ENCODE measurements around the gene LMX1B.

Gene LMX1B

DNA sequence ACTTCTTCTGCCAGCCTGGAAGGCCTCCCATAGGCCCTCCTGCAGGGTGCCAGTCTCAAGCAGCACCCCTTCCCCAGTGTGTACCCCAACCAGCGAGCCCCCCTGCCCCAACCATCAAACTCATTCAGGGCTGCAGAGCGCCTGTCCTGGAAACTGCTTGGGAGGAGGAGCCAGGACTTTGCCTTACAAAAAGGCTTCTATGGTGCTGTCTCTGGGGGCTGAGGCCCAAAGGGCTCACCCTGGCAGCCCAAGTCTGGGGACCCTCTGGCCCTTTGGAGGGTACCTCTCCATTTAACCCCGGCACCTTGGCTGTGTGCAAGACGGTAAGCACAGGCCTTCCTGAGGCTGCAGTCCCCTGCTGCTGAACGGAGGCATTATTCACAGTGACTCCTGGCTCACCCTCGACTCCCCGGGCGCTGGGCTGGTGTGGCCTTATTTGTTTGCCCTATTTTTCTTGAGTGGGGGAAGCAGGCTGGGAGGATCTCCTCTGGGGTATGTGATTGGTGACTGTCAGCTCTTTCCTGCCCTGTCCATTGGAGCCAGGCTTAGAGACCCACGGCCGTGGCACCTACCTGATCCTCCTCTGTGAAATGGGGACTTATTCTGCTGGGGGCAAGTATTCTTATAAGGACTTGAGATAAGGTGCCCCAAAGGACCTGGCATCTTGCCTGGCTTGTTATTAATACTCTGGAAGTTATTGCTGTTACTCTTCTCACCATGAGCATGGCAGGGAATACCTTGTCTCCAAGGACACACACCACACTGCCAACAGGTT, 5.8 kb downstream of the LMX1B start:
- no peak for DNase-seq

- no peak for DNase-seq
Observed at GRCh38 chr9:126620478-126620877, 6.8 kb downstream of the LMX1B start.

DNA sequence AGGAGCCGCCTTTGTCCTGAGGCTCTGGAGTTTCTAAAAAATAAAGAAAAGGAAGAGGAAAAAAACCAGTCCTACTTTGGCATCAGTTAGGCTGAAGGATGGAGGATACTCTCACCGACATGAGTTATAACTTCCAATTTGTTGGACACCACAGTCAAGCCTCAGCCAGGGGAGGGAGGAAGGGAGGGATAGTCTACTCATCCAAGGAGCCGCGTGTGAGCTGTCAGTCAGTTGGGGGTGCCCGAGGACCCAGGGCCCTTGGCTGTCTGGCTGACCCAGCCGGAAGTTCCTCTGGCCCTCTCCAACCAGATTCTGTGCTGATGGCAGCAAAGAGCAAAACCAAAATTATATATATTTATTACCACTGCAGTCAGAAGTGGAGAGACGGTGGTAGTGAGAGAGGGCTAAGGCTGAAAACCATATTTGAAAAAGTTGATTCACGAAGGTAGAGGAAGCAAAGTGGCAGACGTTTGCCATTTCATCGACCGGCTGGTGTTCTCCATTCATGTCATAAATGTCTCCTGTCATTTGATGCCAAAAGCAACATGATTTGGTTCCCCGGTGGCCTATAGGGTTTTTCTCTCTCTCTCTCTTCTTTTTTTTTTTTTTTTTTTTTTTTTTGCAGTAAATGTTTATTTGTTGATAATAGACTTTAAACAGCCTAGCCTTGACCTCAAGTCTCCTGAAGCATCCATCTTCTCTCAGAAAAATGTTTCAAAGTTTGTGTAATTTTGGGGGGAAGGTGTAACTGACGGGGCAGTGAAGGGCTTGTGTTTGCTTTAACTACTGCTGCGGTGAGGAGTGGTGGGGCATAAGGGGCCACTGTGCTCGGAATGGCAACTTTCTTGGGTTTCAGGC, 7.6 kb downstream of the LMX1B start:
- DNase-seq: no peak

DNA sequence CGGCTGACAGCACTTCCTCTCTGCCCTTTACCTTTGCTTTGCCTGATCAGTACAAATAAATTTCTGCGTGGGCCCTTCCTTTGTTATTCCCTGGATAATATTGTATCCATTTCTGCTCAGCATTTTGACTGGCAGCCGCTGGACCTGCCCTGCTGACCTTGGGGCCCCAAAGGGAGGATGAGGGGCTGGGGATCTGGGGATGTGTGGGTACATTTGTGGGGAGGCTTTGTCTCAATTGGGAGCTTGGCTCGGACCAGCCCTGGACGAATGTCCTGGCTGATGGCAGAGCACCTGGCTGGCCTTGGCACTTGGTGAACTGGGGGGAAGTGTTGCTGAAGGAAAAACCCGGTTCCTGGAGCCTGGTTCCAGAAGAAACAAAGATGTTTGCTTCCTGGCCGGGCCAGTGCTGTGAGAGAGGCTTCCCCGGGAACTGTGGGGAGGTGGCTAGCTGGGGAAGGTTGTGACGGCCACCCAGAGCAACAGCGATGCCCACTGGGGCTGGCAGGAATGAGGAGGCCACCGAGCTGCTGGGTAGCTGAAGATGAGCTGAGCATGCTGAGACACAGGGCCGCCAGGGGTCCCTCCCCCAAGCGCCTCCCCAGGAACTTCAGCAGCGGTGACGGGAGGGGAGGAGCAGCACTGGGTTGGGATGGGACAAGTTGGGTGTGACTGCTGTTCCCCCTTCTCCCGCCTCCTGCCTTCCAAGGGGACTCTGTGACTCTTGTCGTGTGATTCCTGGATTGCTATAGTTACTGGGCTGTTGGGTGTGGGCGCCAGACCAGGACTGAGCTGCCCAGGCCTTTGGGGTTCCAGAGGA, 8.4 kb downstream of the LMX1B start:
- no peak for DNase-seq

GRCh38 chr9:126623314-126623666, 9.6 kb downstream of the LMX1B start:
- no peak for DNase-seq

DNA sequence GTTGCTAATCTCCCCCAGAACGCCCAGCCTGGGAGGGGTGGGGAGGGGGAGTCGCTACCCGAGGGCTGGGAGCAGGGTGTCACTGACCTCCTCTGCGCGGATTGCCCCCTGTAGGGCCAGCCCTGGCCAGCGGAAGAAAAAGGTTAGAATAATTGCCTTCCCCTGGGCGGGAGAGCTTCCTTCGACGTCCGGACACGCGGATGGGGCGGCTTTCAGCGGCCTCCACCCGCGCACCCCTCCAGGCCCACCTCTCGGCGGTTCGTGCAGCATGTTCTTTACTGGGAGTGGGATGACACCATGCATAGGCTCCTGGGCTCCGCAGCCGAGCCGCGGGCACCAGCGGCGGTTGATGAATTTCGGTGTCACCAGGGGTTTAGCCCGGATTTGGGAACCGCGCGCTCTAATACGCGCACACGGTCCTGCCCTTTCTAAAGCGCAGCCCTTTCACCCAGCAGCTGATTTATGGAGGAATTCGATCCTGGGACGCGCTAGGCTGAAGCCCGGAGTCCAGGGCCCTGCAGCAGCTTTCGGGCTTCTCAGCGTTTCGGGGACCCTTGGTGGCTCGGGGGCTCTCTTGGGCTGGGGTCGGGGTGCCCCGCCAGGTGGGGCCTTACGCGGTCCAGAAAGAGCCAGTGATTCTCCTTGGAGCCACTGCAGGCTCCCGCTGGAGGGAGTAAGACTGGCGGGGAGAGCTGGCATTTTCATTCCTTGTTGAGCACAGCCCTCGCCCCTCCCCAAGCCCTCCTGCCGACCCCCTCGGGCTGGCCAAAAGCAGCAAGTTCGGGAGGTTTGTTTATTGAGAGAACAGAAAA, 10.1 kb downstream of the LMX1B start:
- no peak for DNase-seq

DNA sequence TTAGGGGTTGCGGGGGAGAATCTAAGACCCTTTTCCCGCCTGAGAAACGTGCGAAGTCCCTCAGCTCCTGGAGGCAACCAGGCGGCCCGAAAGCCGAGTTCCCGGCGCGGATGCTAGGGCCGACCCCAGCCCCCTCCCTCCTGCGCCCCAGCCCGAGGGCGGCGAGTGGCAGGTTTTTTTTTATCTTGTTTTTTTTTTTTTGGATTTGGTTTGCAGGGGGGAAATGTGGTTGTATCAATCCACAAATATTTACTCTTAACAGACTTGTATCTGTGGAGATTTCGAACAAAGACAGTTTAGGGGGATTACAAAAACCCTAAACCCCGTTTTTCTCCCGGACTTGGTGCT, 10.7 kb downstream of the LMX1B start:
- DNase-seq: no peak

DNA sequence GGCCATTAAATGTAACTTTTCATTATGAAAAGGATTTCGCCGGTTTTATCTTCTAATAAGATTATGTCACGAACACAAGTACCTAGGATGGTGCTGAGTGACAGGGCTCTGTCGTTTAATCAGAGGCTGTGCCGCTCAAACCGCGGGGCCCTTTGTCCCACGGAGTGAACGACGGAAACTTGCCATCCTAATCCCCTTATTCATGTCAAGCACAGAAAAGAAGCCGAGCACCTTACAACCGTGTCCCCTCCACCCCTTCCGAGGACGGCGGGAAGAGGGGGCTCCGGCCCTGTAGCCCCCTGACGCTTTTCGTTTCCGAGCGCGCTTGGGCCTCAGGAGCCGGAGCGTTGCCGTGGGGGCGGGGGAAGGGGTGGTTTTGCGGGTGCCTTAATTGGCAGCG, 11.2 kb downstream of the LMX1B start:
- no peak for DNase-seq

DNA sequence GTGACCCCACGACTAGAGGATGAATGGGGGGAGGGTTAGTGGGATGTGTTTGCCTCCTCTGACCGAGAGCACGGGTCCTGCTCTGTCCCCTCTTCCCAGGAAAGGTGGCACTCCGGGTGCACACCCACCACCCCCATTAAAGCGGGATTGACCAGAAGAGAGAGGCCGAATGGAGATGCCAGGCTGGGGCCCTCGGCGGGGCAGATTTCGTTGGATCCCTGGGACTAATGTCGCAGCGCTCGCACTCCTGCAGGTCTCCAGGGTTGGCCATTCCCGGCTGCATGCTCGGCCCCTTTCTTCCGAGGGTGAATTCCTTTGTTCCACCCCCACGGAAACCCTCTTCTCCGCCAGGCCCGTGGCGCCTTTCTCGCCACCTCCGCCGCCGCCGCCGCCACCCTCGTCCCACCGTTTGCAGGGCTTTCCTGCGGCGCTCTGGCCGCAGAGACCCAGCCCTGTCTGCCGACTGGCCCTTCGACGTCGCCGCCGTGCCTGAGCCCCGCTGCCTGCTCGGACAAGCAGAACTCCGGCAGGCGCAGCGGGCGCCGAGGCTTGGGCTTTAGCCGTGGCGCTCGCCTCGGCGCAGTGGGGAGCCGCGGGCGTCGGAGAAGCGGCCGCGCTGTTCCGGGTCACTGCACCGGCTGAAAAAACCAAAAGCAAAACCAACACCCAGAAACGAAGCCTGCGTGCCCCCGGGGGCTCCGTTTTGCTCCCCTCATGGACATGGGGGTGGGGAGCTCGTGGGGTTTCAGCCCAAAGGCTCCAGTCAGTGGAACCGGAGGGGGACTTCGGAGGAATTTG, 11.8 kb downstream of the LMX1B start:
- no peak for DNase-seq

- DNase-seq: no peak
Observed at GRCh38 chr9:126626127-126626925, 12.6 kb downstream of the LMX1B start.

- DNase-seq: no peak
Observed at GRCh38 chr9:126626926-126627233, 13.2 kb downstream of the LMX1B start.

GRCh38 chr9:126628146-126628545, 14.4 kb downstream of the LMX1B start:
- DNase-seq: no peak

- DNase-seq: no peak
Observed at GRCh38 chr9:126628969-126629674, 15.4 kb downstream of the LMX1B start.

GRCh38 chr9:126630458-126631237, 16.9 kb downstream of the LMX1B start:
- DNase-seq: no peak

GRCh38 chr9:126631254-126631653, 17.5 kb downstream of the LMX1B start:
- no peak for DNase-seq

- DNase-seq: no peak
Observed at GRCh38 chr9:126633881-126634558, 20.3 kb downstream of the LMX1B start.

DNA sequence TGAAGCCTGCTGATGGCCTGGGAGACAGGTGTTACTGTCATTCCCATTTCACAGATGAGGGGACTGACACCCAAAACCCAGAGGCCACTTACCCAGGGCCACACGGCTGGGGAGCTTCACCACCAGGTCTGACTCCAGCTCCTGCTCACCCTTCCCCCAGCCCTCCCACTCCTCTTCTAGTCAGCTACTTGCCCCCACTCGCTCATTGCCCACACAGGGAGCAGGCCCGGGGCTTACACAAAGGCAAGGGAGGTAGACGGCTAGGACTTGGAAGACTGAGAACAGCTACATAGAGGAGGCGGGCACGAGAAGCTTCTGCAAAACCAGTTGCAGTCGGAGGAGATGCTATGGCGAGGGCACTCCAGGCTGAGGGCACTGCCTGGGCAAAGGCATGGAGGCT, 21.3 kb downstream of the LMX1B start:
- no peak for DNase-seq

- DNase-seq: no peak
Observed at GRCh38 chr9:126635661-126636439, 22.1 kb downstream of the LMX1B start.

Data from CD4-positive, alpha-beta T cell treated with Interleukin-6 for 4 hours (primary cell).